H1 (cell line): ENCODE measurements around the gene TUBGCP4. TPM values are rescaled to one million over a fixed set of nuclear protein-coding genes. Genes with fewer than 3 reads are reported as not detected.

Source experiments
- CTCF ChIA-PET: fragments of 300-600 bp; sonication (Branson Sonifier 250); formaldehyde crosslinking; loops from one replicate; lab custom pipeline; 2021; ENCODE audit not compliant: partially characterized antibody; lab: Charles Lee
- POLR2A ChIA-PET: fragments of 300-600 bp; sonication (Branson Sonifier 250); formaldehyde crosslinking; loops from one replicate; lab custom pipeline; 2021; ENCODE audit warnings: inconsistent platforms; ENCODE audit not compliant: partially characterized antibody; lab: Charles Lee
- DNase-seq, 2 experiments: peaks; one replicate each; pipeline versions ENCODE4 v3.0.0 to v3.0.0-alpha.2; 2010 to 2022; ENCODE audit warnings: low spot score in 2 of 2, low read depth in 1 of 2, mixed read lengths in 1 of 2
- FAIRE-seq: peaks from 2 replicates; lab custom pipeline; 2011; peaks lifted over from hg19 to GRCh38; lab: Jason Lieb, UNC
- H2AFZ ChIP-seq: 2 replicates; pipeline ENCODE4 v1.8.1; 2012; ENCODE audit warnings: low read length, inconsistent platforms
- H2AK5ac ChIP-seq: 2 replicates; pipeline ENCODE4 v1.6.1; 2013; ENCODE audit warnings: low read depth, low read length
- H2BK120ac ChIP-seq: replicated peaks from 2 replicates; pipeline ENCODE3; 2013; ENCODE audit warnings: low read depth, low read length, inconsistent platforms
- H2BK12ac ChIP-seq: 2 replicates; pipeline ENCODE4 v1.6.1; 2013; ENCODE audit warnings: low read depth, low read length
- H2BK15ac ChIP-seq: 2 replicates; pipeline ENCODE4 v1.6.1; 2013; ENCODE audit warnings: low read length
- H2BK20ac ChIP-seq: 2 replicates; pipeline ENCODE4 v1.6.1; 2013; ENCODE audit warnings: low read length
- H2BK5ac ChIP-seq: 2 replicates; pipeline ENCODE4 v1.6.1; 2013; ENCODE audit warnings: low read depth, low read length
- H3K14ac ChIP-seq: 2 replicates; pipeline ENCODE4 v1.6.1; 2013; ENCODE audit warnings: inconsistent platforms; ENCODE audit not compliant: insufficient read length
- H3K18ac ChIP-seq: 2 replicates; pipeline ENCODE4 v1.6.1; 2013; ENCODE audit warnings: low read length; ENCODE audit errors: extremely low read depth
- H3K23ac ChIP-seq: 2 replicates; pipeline ENCODE4 v1.6.1; 2013; ENCODE audit warnings: inconsistent platforms; ENCODE audit not compliant: insufficient read length
- H3K23me2 ChIP-seq: 2 replicates; pipeline ENCODE4 v1.6.1; 2013; ENCODE audit warnings: low read depth, low read length
- H3K27ac ChIP-seq: 2 replicates; pipeline ENCODE4 v1.6.1; 2011; ENCODE audit warnings: low read depth, low read length, inconsistent platforms
- H3K27me3 ChIP-seq, 4 experiments: replicated peaks in 1 of 4; 1 replicate in 1 of 4; 2 replicates in 3 of 4; pipeline versions ENCODE4 v1.6.1 to v1.8.1; 2011 to 2013; ENCODE audit warnings: low read length in 3 of 4, mild to moderate bottlenecking in 3 of 4, inconsistent platforms in 2 of 4, mixed read lengths in 2 of 4, moderate library complexity in 1 of 4; ENCODE audit not compliant: control insufficient read depth in 3 of 4, insufficient read depth in 3 of 4; ENCODE audit errors: extremely low read depth in 1 of 4
- H3K36me3 ChIP-seq, 4 experiments: 2 replicates each; pipeline versions ENCODE4 v1.6.1 to v1.8.1; 2011 to 2013; ENCODE audit warnings: mild to moderate bottlenecking in 4 of 4, low read length in 3 of 4, moderate library complexity in 2 of 4, control low read depth in 1 of 4, inconsistent platforms in 1 of 4; ENCODE audit not compliant: insufficient read depth in 4 of 4, control insufficient read depth in 2 of 4
- H3K4ac ChIP-seq: replicated peaks from 2 replicates; pipeline ENCODE3; 2013; ENCODE audit warnings: low read length, low read depth, mixed read lengths, inconsistent platforms; ENCODE audit not compliant: insufficient read length
- H3K4me1 ChIP-seq, 4 experiments: replicated peaks in 1 of 4; 1 replicate in 1 of 4; 2 replicates in 3 of 4; pipeline versions ENCODE4 v1.6.1 to v1.8.1; 2011 to 2013; ENCODE audit warnings: low read length in 3 of 4, inconsistent platforms in 2 of 4, mixed read lengths in 1 of 4; ENCODE audit not compliant: insufficient read depth in 4 of 4, control insufficient read depth in 3 of 4
- H3K4me2 ChIP-seq, 2 experiments: 2 replicates each; pipeline versions ENCODE4 v1.6.1 to v1.8.1; 2011 to 2013; ENCODE audit warnings: low read depth in 2 of 2, low read length in 2 of 2, control low read depth in 1 of 2, inconsistent platforms in 1 of 2, mild to moderate bottlenecking in 1 of 2; ENCODE audit not compliant: insufficient read depth in 1 of 2
- H3K4me3 ChIP-seq, 4 experiments: fragments of 200-600, 300-600 bp in 1 of 4; sonication (generic), shearing (Covaris generic), sonication (Bioruptor Twin) in 1 of 4; 2 replicates each; pipeline versions ENCODE4 v1.5.1 to v1.8.1; 2011 to 2016; ENCODE audit warnings: low read length in 4 of 4, low read depth in 3 of 4, control low read depth in 2 of 4, inconsistent platforms in 2 of 4, mild to moderate bottlenecking in 2 of 4, mixed read lengths in 1 of 4, moderate library complexity in 1 of 4; ENCODE audit not compliant: insufficient read depth in 2 of 4; ENCODE audit errors: extremely low read depth in 1 of 4
- H3K56ac ChIP-seq: replicated peaks from 2 replicates; pipeline ENCODE3; 2013; ENCODE audit warnings: low read depth, mild to moderate bottlenecking, mixed read lengths, low read length, inconsistent platforms; ENCODE audit not compliant: insufficient read length
- H3K79me1 ChIP-seq: 2 replicates; pipeline ENCODE4 v1.6.1; 2013; ENCODE audit warnings: low read depth, low read length, control low read depth
- H3K79me2 ChIP-seq, 2 experiments: 2 replicates each; pipeline versions ENCODE4 v1.6.1 to v1.8.1; 2012 to 2013; ENCODE audit warnings: low read length in 2 of 2, mild to moderate bottlenecking in 2 of 2, inconsistent platforms in 1 of 2; ENCODE audit not compliant: insufficient read depth in 2 of 2, control insufficient read depth in 1 of 2
- H3K9ac ChIP-seq, 4 experiments: replicated peaks in 1 of 4; 1 replicate in 1 of 4; 2 replicates in 3 of 4; pipeline versions ENCODE4 v1.6.1 to v1.8.1; 2011 to 2013; ENCODE audit warnings: low read depth in 3 of 4, low read length in 3 of 4, control low read depth in 2 of 4, mild to moderate bottlenecking in 2 of 4, moderate library complexity in 2 of 4, inconsistent platforms in 1 of 4; ENCODE audit errors: extremely low read depth in 1 of 4
- H3K9me3 ChIP-seq, 2 experiments: 2 replicates each; pipeline versions ENCODE4 v1.6.1 to v1.8.1; 2012 to 2013; ENCODE audit warnings: mild to moderate bottlenecking in 2 of 2, moderate library complexity in 2 of 2, control low read depth in 1 of 2, inconsistent platforms in 1 of 2, low read depth in 1 of 2, low read length in 1 of 2, mixed read lengths in 1 of 2; ENCODE audit not compliant: insufficient read depth in 2 of 2
- H4K20me1 ChIP-seq, 2 experiments: replicated peaks in 1 of 2; 2 replicates each; pipeline versions ENCODE3 to v1.8.1; 2011 to 2013; ENCODE audit warnings: inconsistent platforms in 2 of 2, low read length in 2 of 2, mild to moderate bottlenecking in 1 of 2; ENCODE audit not compliant: insufficient read depth in 2 of 2, control insufficient read depth in 1 of 2
- H4K5ac ChIP-seq: 2 replicates; pipeline ENCODE4 v1.6.1; 2013; ENCODE audit warnings: low read length, low read depth, mixed read lengths, inconsistent platforms; ENCODE audit not compliant: insufficient read length
- H4K8ac ChIP-seq: 2 replicates; pipeline ENCODE4 v1.8.0; 2013; ENCODE audit warnings: mild to moderate bottlenecking, moderate library complexity, low read length, inconsistent platforms; ENCODE audit not compliant: insufficient read depth; ENCODE audit errors: extremely low read depth
- H4K91ac ChIP-seq: replicated peaks from 2 replicates; pipeline ENCODE3; 2013; ENCODE audit warnings: low read length, mixed read lengths, inconsistent platforms; ENCODE audit not compliant: insufficient read length
- CBX5 ChIP-seq: fragments of 300-800, 300-1000 bp; sonication (generic); IDR thresholded peaks from 2 replicates; pipeline ENCODE4 v1.7.1; 2016; ENCODE audit warnings: antibody characterized with exemption, low read length, low read depth
- CHD2 ChIP-seq: IDR thresholded peaks from 2 replicates; pipeline ENCODE4 v1.6.1; 2012; ENCODE audit warnings: low read length, improper control_type of control experiment
- CREB1 ChIP-seq: IDR thresholded peaks from 2 replicates; pipeline ENCODE4 v1.6.1; 2012; ENCODE audit warnings: inconsistent platforms
- JUN ChIP-seq: IDR thresholded peaks from 2 replicates; pipeline ENCODE4 v1.6.1; 2011; ENCODE audit warnings: low read depth, mild to moderate bottlenecking, improper control_type of control experiment, low read length
- POU5F1 ChIP-seq: IDR thresholded peaks from 2 replicates; pipeline ENCODE4 v1.6.1; 2011; ENCODE audit warnings: low read depth, mild to moderate bottlenecking, low read length, moderate library complexity
- RAD21 ChIP-seq, 2 experiments: IDR thresholded peaks in 1 of 2; conservative IDR thresholded peaks in 1 of 2; 2 replicates each; pipeline ENCODE4 v1.6.1; 2011; ENCODE audit warnings: low read depth in 2 of 2, low read length in 2 of 2, improper control_type of control experiment in 1 of 2, inconsistent platforms in 1 of 2, mild to moderate bottlenecking in 1 of 2, moderate library complexity in 1 of 2
- RFX5 ChIP-seq: IDR thresholded peaks from 2 replicates; pipeline ENCODE4 v1.6.1; 2011; ENCODE audit warnings: low read depth, low read length, improper control_type of control experiment, borderline replicate concordance
- SAP30 ChIP-seq: fragments of 300-600 bp; sonication (generic); IDR thresholded peaks from 2 replicates; pipeline ENCODE4 v1.7.1; 2012; ENCODE audit warnings: low read length, moderate library complexity, mild to moderate bottlenecking, inconsistent platforms; ENCODE audit not compliant: insufficient read depth, insufficient replicate concordance
- SIN3A ChIP-seq, 2 experiments: IDR thresholded peaks in 1 of 2; conservative IDR thresholded peaks in 1 of 2; 2 replicates each; pipeline ENCODE4 v1.6.1; 2011 to 2012; ENCODE audit warnings: low read length in 2 of 2, improper control_type of control experiment in 1 of 2, low read depth in 1 of 2, mild to moderate bottlenecking in 1 of 2
- ZNF274 ChIP-seq: IDR thresholded peaks from 2 replicates; pipeline ENCODE4 v1.7.0; 2012; ENCODE audit warnings: low read length, borderline replicate concordance; ENCODE audit errors: extremely low read depth
- WGBS, 2 experiments: shearing (Covaris generic) in 1 of 2; methylation state at CpG; one replicate each; pipeline versions ENCODE4 v1.1.6 to v1.1.7; 2013 to 2015; ENCODE audit warnings: low lambda C conversion rate in 2 of 2, mixed read lengths in 2 of 2, inconsistent platforms in 1 of 2, low coverage in 1 of 2, missing lambda C conversion rate in 1 of 2; ENCODE audit not compliant: insufficient replicate concordance in 2 of 2, insufficient coverage in 1 of 2, insufficient read length in 1 of 2; ENCODE audit errors: extremely low coverage in 1 of 2, missing lambda C conversion rate in 1 of 2; 5-methylcytosine and 5-hydroxymethylcytosine counted together
- polyA plus RNA-seq, 7 experiments: library from polyadenylated mRNA; depleted of rRNA in 3 of 7; stranded (reverse) in 5 of 7; unstranded in 2 of 7; fragments of >200 nt in 5 of 7; fragments of 200-250 nt in 2 of 7; gene quantifications; 1 replicate in 5 of 7; 2 replicates in 1 of 7; 4 replicates in 1 of 7; pipeline versions ENCODE4 v1.2.1 to v1.2.3, GENCODE V29; 2011 to 2013; ENCODE audit warnings: missing spikeins in 2 of 7, mixed read lengths in 2 of 7
- total RNA-seq: library from RNA; stranded (reverse); fragmentation: NEBNext Ultra II Directional; extraction: Animal tissue kit (Norgen Biotek cat#: 25700); gene quantifications from 2 replicates; pipeline ENCODE4 v1.2.1, GENCODE V29; 2021

TUBGCP4 gene
- total and polyA plus RNA-seq, 2 of the 8 experiments (the other 6 are each of a cell fraction or from before 2014, with no cell fraction given): 7.3 to 23.4 TPM

GRCh38 chr15:43406808-43407207, 35.9 kb downstream of the TUBGCP4 start:
- Histone ChIP-seq H3K36me3 (peaks cover 29 to 94% (median 70%) of the 10 kb centered on the region in 4 experiments), H3K79me2 (no peaks in the 10 kb centered on the region), H4K91ac (no peak overlapping the region), H3K4ac (no peak overlapping the region), H3K56ac (no peak overlapping the region), H2AK5ac (no peak overlapping the region), H4K8ac (no peak overlapping the region), H3K14ac (no peak overlapping the region), H3K9ac (no peak overlapping the region), H2BK120ac (no peak overlapping the region), H3K18ac (no peak overlapping the region), H4K5ac (no peak overlapping the region), H3K4me1 (no peaks in the 10 kb centered on the region), H3K9me3 (no peaks in the 10 kb centered on the region), H3K23ac (no peak overlapping the region), H3K27me3 (no peaks in the 10 kb centered on the region), H3K4me3 (no peak overlapping the region), H2AFZ (no peak overlapping the region), H2BK12ac (no peak overlapping the region), H4K20me1 (peaks cover 4% of the 10 kb centered on the region in 2 experiments), H3K23me2 (no peaks in the 10 kb centered on the region)
- no peak for FAIRE-seq
- 84% methylated on average over 2 of the region's 2 CpGs; no CpG with 5 or more reads in 1 of the 2 experiments for WGBS, 2 experiments
- CTCF ChIA-PET: interaction anchor here (0.8 to 1.8 kb wide), 2 partner anchors 9 to 21 kb away, joined by 3 to 5 read pairs; no protein-coding TSS in a partner anchor
- POLR2A ChIA-PET: interaction anchor here (1.1 to 2.4 kb wide), 3 partner anchors 9 to 83 kb away, joined by 4 to 7 read pairs (median 4); no protein-coding TSS in a partner anchor
- no peak for TF ChIP-seq POU5F1
- TF ChIP-seq ZNF274: no peak
- no peak for TF ChIP-seq CREB1
- TF ChIP-seq SAP30: no peak
- no peak for TF ChIP-seq JUN
- TF ChIP-seq RFX5: no peak
- no peak for TF ChIP-seq CBX5
- no peak for TF ChIP-seq RAD21 (IDR thresholded peaks at IDR 0.05 in 1 of 2, conservative IDR thresholded peaks at IDR 0.05 in 1 of 2; ENCODE audit: low read depth in 2 of 2, low read length in 2 of 2)
- no peak for TF ChIP-seq SIN3A (conservative IDR thresholded peaks at IDR 0.05 in 1 of 2, IDR thresholded peaks at IDR 0.05 in 1 of 2; ENCODE audit: low read depth in 1 of 2, low read length in 2 of 2)
- TF ChIP-seq CHD2: no peak
- TF ChIP-seq, all 59 proteins: peak for 0
- DNase-seq: no peak
- Histone ChIP-seq H2BK20ac (no peak overlapping the region), H3K4me2 (no peak overlapping the region), H2BK15ac (no peak overlapping the region), H3K27ac (no peak overlapping the region), H3K79me1 (no peaks in the 10 kb centered on the region; the same call in 1 of the 2 replicates), H2BK5ac (no peak overlapping the region)
